SU-DHL-6 (cell line): ENCODE data around the gene CTNND2.

Experiments
- EZH2phosphoT487 ChIP-seq: fragments of 200-600 bp; sonication (generic), shearing (Covaris generic); conservative IDR thresholded peaks from 2 replicates; pipeline ENCODE4 v1.6.1; 2018; ENCODE audit warnings: mild to moderate bottlenecking, antibody characterized with exemption, low read length, moderate library complexity, mixed read lengths
- TF ChIP-seq, protein P1 (sequence below): fragments of 200-600 bp; sonication (generic); IDR thresholded peaks from one replicate; pipeline ENCODE4 v1.5.1; 2017; ENCODE audit warnings: antibody characterized with exemption, mild to moderate bottlenecking, low read length, moderate library complexity; ENCODE audit not compliant: insufficient read depth, poor library complexity, severe bottlenecking

DNA sequence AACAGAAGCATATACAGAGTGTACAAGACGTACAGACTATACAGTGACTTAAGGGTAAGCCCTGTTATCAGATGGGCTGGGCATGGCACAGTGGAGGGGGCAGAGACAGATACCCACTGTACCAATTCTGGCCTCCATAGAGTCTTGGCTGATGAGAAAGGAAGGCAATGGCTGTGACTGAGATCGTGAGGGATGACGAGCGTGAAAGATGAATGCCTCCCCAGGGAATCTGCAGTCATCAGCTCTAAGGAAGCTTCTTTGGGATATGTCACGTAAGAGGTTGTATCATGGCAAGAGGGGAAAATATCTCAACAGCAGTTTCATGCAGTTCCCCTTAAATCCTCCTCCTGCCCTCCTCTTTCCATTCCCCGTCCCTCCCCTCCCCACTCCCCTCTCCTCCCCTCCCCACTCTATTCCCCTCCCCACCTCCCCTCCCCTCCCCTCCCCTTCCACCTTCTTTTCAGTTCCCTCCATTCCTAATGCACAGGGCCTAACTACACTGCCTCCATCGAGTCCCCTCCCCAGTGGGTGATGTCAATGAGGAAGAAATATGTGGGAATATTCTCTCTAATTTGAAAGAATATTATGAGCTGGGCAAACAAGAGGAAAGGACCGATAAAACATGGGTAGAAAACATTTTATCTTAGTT lies 916.8 kb downstream of the CTNND2 start:
- TF ChIP-seq, protein P1, sequence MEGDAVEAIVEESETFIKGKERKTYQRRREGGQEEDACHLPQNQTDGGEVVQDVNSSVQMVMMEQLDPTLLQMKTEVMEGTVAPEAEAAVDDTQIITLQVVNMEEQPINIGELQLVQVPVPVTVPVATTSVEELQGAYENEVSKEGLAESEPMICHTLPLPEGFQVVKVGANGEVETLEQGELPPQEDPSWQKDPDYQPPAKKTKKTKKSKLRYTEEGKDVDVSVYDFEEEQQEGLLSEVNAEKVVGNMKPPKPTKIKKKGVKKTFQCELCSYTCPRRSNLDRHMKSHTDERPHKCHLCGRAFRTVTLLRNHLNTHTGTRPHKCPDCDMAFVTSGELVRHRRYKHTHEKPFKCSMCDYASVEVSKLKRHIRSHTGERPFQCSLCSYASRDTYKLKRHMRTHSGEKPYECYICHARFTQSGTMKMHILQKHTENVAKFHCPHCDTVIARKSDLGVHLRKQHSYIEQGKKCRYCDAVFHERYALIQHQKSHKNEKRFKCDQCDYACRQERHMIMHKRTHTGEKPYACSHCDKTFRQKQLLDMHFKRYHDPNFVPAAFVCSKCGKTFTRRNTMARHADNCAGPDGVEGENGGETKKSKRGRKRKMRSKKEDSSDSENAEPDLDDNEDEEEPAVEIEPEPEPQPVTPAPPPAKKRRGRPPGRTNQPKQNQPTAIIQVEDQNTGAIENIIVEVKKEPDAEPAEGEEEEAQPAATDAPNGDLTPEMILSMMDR: no peak
- no peak for TF ChIP-seq EZH2phosphoT487
